ENCODE measurements around the gene NDUFS8.

The NDUFS8 gene

DNA sequence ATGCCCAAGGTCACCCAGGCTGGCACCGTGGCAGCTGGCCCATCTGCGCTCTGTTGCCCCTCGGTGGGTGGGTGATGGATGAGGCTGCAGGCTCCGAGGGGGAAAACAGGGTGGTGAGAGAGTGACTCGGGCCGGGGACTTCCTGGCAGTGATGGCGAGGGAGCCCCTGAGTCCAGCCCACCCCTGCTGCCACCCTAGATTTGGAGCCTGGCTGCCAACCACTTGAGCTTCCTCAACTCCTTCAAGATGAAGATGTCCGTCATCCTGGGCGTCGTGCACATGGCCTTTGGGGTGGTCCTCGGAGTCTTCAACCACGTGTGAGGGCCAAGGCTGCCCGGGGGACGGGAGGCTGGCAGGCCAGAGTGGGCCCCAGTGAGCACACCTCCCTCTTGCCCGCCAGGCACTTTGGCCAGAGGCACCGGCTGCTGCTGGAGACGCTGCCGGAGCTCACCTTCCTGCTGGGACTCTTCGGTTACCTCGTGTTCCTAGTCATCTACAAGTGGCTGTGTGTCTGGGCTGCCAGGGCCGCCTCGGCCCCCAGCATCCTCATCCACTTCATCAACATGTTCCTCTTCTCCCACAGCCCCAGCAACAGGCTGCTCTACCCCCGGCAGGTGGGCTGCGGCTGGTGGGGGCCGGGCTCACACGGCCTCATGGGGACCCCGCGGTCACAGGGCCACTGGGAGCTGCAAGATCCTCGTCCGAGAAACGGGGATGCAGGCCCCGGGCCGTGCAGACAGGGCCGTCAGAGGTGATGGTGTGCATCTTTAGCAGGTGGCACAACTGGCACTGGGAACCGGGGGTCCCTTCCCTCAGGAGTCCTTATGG, 18.4 kb downstream of the NDUFS8 start:
- H3K4me3 ChIP-seq (ENCODE audit: low read depth, low read length): no peak overlapping the region

DNA sequence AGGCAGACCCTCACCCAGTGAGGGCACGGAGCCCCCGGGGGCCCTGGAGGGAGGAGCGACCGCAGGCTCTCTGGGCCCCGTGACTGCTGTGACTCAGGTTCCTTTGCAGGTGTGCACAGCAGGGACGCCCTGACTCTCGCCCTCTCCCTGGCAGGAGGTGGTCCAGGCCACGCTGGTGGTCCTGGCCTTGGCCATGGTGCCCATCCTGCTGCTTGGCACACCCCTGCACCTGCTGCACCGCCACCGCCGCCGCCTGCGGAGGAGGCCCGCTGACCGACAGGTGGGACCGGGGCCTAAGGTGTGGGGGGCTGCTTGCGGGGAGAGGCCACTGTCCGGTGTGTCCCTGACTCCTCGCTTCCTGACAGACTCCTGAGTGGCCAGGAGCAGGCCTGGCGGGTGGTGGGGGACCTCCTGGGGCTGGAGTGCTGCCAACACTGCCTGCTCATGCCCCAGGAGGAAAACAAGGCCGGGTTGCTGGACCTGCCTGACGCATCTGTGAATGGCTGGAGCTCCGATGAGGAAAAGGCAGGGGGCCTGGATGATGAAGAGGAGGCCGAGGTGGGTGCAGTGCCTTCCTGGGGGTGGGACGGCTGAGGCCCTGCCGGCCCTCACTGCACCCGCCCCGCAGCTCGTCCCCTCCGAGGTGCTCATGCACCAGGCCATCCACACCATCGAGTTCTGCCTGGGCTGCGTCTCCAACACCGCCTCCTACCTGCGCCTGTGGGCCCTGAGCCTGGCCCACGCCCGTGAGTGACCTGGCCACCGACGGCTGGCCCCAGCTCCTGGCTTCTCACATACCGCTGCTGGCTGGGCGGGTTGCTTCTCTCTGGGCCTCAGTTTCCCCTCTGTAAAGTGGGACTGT, 19.3 kb downstream of the NDUFS8 start:
- no peak overlapping the region for H3K4me3 ChIP-seq (ENCODE audit: low read depth, low read length)

DNA sequence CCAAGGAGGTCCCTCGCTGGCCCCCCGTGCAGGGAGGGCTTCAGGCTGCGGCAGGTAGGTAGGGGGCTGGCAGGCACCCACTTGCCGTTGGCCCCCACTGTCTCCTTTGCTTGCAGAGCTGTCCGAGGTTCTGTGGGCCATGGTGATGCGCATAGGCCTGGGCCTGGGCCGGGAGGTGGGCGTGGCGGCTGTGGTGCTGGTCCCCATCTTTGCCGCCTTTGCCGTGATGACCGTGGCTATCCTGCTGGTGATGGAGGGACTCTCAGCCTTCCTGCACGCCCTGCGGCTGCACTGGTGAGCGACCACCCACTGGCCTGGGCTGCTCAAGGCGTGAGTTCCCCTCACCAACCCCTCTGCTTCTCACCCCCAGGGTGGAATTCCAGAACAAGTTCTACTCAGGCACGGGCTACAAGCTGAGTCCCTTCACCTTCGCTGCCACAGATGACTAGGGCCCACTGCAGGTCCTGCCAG, 19.9 kb downstream of the NDUFS8 start:
- no peak overlapping the region for H3K4me3 ChIP-seq (ENCODE audit: low read depth, low read length)

DNA sequence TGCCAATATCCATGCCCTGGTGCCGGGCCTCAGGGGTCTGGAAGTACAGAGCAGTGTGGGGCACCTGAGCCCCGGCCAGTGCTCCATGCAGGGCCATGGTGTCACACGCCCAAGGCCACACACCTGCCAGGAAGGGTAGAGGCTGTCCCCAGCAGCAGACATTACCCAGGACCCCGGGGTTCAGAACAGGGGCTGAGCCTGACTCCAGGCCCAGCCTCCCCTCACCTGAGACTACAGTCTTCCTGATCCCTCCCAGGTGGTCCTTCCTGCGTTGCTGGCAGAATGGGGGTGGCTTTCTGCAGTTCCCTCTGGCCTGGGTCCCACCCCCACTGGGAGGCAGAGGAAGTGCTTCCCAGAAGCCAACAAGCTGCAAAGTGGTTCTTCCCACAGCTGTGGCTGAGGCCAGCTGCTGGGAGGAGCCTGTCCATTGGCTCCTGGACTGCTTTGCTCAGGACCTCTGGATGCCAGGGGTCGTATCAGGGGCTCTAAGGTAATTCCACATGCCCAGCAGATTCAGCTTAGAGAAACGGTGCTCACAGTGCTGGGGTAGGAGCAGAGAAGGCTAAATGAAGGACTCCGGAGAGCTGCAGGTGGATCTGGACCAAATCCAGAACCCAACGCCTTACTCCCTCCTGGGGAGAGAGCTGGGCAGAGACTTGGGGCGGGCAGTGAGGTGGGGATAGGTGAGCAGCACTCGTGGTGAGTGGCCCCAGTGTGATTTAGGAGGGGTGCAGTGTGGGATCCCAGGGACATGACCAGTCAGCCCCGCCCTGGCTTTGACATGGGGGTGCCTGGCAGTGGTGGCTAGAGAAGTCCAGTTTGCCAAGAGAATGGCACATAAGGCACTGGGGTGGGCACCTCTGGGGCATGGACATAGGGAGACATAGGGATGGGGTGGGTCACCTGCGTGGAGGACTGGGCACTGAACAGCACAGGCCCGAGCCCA, 21.0 kb downstream of the NDUFS8 start:
- H3K4me3 ChIP-seq (ENCODE audit: low read depth, low read length): no peak overlapping the region

GRCh38 chr11:68052137-68052873, 21.8 kb downstream of the NDUFS8 start:
- H3K4me3 ChIP-seq (ENCODE audit: low read depth, low read length): no peak overlapping the region

DNA sequence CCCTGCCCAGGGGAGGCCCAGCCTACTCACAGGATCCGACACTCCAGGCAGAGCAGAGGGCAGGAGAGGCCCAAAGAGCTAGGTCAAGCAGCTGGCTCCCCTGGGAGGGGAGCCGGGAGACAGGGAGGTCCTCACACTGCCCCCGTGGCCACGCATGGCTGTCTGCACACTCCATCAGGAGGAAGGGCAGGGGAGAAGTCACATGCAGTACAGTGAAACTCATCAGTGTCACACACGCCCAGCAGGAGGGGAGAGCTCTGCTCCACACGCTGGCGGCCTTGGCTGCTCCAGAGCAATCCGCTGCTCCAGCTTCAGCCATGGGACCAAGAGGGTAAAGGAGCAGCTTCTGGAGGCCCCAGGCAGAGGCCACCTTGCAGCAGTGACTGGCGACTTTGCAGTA, 22.6 kb downstream of the NDUFS8 start:
- H3K4me3 ChIP-seq (ENCODE audit: low read depth, low read length): no peak overlapping the region

- no peak overlapping the region for H3K4me3 ChIP-seq (ENCODE audit: low read depth, low read length)
Observed at GRCh38 chr11:68053981-68054812, 23.7 kb downstream of the NDUFS8 start.

- H3K4me3 ChIP-seq (ENCODE audit: low read depth, low read length): no peak overlapping the region
Observed at GRCh38 chr11:68056317-68057285, 26.1 kb downstream of the NDUFS8 start.

GRCh38 chr11:68057807-68058206, 27.3 kb downstream of the NDUFS8 start:
- no peak overlapping the region for H3K4me3 ChIP-seq (ENCODE audit: low read depth, low read length)

DNA sequence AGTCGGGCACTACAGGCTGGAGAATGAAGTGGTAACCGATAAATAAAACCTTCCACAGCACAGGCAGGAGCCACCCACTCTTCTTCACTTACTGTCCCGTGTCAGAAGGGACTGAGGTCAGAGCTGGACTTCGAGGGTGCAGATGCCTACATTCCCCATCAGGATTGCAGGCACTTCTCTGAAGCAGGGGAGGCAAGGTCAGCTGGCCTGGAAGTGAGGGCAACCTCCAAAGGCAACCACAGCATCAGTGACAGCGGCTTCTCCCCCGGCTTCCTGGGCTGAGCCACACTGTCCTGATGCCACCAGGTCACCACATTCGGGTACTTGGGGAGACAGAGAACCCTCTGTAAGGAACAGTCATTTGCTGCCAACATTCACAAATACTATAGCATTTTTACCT, 31.0 kb downstream of the NDUFS8 start:
- H3K4me3 ChIP-seq (ENCODE audit: low read depth, low read length): no peak overlapping the region

DNA sequence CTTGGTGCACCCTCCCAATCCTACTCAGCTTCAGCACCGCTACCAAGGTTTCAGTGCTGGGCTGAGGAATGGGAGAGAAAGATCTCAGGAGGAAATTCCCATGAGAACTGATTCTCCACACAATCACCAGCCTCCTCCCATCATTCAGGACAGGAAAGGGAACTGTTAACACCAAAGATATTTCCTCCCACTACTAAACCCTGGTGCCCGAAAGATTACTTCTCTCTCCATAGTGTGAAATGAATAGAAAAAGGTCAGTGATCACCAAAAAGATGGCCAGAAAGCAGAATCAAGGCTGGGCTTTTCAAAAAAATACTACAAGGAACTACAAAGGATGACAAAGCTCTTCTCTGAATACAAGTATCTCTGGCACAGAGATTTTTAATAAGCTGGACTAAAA, 34.4 kb downstream of the NDUFS8 start:
- H3K4me3 ChIP-seq (ENCODE audit: low read depth, low read length): no peak overlapping the region

DNA sequence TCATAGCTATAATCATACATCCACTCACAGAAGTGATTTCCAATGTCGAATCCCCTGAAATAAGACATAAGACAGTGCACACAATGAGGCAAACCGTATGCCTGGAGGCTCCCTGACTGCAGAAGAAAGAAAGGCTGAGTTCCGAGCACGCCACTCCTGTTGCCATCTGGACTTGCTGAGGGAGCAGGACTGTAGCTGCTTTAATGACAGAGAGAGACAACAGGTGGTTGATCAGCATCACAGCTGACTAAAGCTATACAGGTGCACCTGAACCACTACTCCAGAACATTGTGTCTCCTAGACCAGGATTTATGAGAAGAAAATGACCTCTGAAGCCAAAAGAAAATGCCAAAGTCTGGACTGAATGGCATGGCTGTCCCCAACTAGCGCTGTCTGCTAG, 35.4 kb downstream of the NDUFS8 start:
- H3K4me3 ChIP-seq (ENCODE audit: low read depth, low read length): no peak overlapping the region

GRCh38 chr11:68066742-68067141, 36.3 kb downstream of the NDUFS8 start:
- no peak overlapping the region for H3K4me3 ChIP-seq (ENCODE audit: low read depth, low read length)

DNA sequence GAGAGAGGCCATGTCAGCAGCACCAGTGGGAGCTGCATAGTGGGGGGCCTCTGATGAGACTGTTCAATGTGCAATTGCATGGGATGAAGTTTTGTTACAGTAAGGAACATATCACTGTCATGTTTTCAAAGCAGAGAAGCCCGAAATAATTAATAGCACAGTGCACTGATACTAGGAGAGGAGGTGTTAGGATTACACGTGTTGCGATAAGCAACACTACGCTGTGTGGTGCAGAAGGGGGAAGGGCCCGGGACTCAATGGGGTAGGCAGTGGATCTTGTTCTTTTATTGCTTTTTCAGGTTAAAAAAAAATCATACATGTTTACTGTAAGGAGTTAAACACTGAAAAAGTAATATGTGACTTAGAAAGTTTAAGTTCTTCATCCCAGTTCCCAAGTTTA, 37.5 kb downstream of the NDUFS8 start:
- H3K4me3 ChIP-seq (ENCODE audit: low read depth, low read length): no peak overlapping the region

DNA sequence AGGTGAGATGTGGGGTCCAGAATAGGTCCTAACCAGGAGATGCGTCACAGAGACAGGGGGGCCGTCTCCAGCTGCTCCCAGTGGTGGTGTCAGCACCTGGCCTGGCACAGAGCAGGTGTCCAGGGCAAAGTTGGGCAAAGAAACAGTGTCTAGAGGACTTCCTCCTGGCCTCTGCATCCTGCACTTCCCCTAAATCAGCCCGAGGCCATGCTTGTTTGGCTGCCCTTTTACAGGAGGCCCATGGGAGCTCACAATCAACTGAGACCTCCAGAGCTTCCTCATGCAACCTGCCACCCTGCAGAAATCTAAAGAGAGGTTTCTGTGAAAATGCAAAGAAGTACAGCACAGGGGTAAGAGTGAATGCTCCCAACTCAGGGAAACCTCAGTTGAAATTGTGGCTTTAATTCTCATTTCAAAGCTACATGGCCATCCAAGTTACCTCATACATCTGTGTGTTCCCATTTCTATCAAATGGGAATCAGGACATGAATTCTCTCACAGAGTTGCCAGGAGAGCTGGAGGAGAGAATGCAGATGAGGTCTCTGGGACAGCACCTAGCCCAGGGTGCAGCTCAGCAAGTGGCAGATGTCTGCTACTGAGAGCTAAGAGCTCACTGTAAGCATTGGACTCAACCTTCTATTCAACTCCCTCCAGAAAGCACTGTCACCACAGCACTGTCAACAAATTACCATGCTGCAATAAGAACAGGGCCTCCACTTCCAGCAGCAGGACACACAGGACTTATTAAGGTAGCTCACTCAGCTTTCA, 41.0 kb downstream of the NDUFS8 start:
- H3K4me3 ChIP-seq (ENCODE audit: low read depth, low read length): no peak overlapping the region

- H3K4me3 ChIP-seq (ENCODE audit: low read depth, low read length): no peak overlapping the region
Observed at GRCh38 chr11:68074584-68075352, 44.3 kb downstream of the NDUFS8 start.

All from iPS-11a (cell line).